ENCODE measurements around the gene NOL9.
"Not testable (repeated sequence)": the region's sequence is repeated elsewhere in the genome, so short reads cannot be mapped to it uniquely, and the experiment has no call there.

NOL9 gene

GRCh38 chr1:6574025-6574620 is 19.8 kb upstream of the NOL9 start:
- DNase-seq (ENCODE audit: low read depth in 2 of 2, low spot score in 1 of 2): no peak

GRCh38 chr1:6572653-6573383 is 18.5 kb upstream of the NOL9 start:
- DNase-seq (ENCODE audit: low read depth in 2 of 2, low spot score in 1 of 2): no peak

- DNase-seq (ENCODE audit: low read depth in 2 of 2, low spot score in 1 of 2): no peak
Observed at GRCh38 chr1:6570987-6571386, 16.7 kb upstream of the NOL9 start.

- DNase-seq (ENCODE audit: low read depth in 2 of 2, low spot score in 1 of 2): no peak
Observed at GRCh38 chr1:6570100-6570499, 15.8 kb upstream of the NOL9 start.

GRCh38 chr1:6569033-6569432 is 14.7 kb upstream of the NOL9 start:
- no peak for DNase-seq (ENCODE audit: low read depth in 2 of 2, low spot score in 1 of 2)

- DNase-seq (ENCODE audit: low read depth in 2 of 2, low spot score in 1 of 2): no peak
Observed at GRCh38 chr1:6560267-6560666, 6.0 kb upstream of the NOL9 start.

- DNase-seq (ENCODE audit: low read depth in 2 of 2, low spot score in 1 of 2): not testable (repeated sequence)
Observed at GRCh38 chr1:6559161-6559560, 4.8 kb upstream of the NOL9 start.

- DNase-seq (ENCODE audit: low read depth in 2 of 2, low spot score in 1 of 2): no peak
Observed at GRCh38 chr1:6557597-6557996, 3.3 kb upstream of the NOL9 start.

- DNase-seq (ENCODE audit: low read depth in 2 of 2, low spot score in 1 of 2): no peak
Observed at GRCh38 chr1:6554907-6555778, 830 bp upstream of the NOL9 start, which contains the start of gene TAS1R1. TSS of gene TAS1R1 (plus strand) at chr1:6555307. CDS start at chr1:6555374, 67 bp downstream.

GRCh38 chr1:6547301-6547700 is 7.0 kb downstream of the NOL9 start:
- no peak for DNase-seq (ENCODE audit: low read depth in 2 of 2, low spot score in 1 of 2)

GRCh38 chr1:6546326-6546725 is 8.0 kb downstream of the NOL9 start:
- DNase-seq (ENCODE audit: low read depth in 2 of 2, low spot score in 1 of 2): no peak

GRCh38 chr1:6545276-6546112 is 8.8 kb downstream of the NOL9 start:
- no peak for DNase-seq (ENCODE audit: low read depth in 2 of 2, low spot score in 1 of 2)

GRCh38 chr1:6544831-6545230 is 9.5 kb downstream of the NOL9 start:
- DNase-seq (ENCODE audit: low read depth in 2 of 2, low spot score in 1 of 2): no peak

- DNase-seq (ENCODE audit: low read depth in 2 of 2, low spot score in 1 of 2): no peak
Observed at GRCh38 chr1:6538956-6539355, 15.4 kb downstream of the NOL9 start.

- no peak for DNase-seq (ENCODE audit: low read depth in 2 of 2, low spot score in 1 of 2)
Observed at GRCh38 chr1:6536291-6536690, 18.0 kb downstream of the NOL9 start.

GRCh38 chr1:6535214-6535613 is 19.1 kb downstream of the NOL9 start:
- DNase-seq (ENCODE audit: low read depth in 2 of 2, low spot score in 1 of 2): no peak

GRCh38 chr1:6534248-6534822 is 20.0 kb downstream of the NOL9 start:
- DNase-seq (ENCODE audit: low read depth in 2 of 2, low spot score in 1 of 2): no peak

- no peak for DNase-seq (ENCODE audit: low read depth in 2 of 2, low spot score in 1 of 2)
Observed at GRCh38 chr1:6531996-6532395, 22.3 kb downstream of the NOL9 start.

- DNase-seq (ENCODE audit: low read depth in 2 of 2, low spot score in 1 of 2): no peak
Observed at GRCh38 chr1:6530504-6531160, 23.7 kb downstream of the NOL9 start.

GRCh38 chr1:6528492-6528891 is 25.8 kb downstream of the NOL9 start:
- DNase-seq (ENCODE audit: low read depth in 2 of 2, low spot score in 1 of 2): no peak
